ENCODE results near the gene NOTCH2.
"Not testable (repeated sequence)": the region's sequence is repeated elsewhere in the genome, so short reads cannot be mapped to it uniquely, and the experiment has no call there.

Gene NOTCH2

GRCh38 chr1:120069067-120069919 is at the start of gene NOTCH2:
NOTCH2 (minus strand) TSS chr1:120069662; CDS start chr1:120069406, 256 bp downstream.
- in situ Hi-C loops (cut with MboI; ENCODE audit: low sequenced_read_pairs), result not testable (repeated sequence)

DNA sequence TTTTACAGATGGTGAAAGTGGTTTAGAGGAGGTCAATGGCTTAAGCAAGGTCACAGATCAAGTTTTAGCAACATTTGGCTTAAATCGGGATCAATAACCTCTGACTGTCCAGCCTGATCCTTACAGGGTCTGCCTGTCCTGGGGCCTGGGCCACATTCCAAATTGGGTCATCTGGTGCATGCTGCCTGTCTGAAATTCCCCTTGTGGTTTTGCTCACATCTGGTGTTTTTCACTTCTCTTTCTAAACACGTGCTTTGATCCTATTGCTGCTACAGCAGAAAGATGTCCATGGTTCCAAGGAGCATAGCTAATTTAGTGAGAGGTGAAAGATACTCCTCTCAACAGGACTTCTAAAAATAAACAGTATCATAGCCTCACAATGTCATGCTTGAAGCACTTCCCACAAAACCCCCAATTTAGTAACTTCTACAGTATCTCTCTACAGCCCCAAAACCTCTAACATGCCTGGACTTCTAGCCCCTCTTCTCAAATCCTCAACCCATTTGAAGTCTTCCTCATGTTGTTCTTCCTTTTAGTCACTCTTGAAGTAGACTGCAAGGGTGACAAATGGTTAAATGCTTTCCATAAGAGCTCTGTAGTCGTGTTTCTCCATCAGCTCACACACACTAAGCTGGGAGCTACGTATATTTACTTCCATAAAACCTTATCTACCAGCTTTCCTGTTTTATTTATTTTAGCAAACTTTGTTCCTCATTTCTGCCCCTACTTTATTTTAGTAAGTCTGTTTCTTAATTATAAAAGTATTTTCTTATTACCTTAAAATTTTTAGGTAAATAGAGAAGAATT is 48.1 kb upstream of the NOTCH2 start:
- in situ Hi-C loops (cut with MboI; ENCODE audit: low sequenced_read_pairs), result not testable (repeated sequence)

DNA sequence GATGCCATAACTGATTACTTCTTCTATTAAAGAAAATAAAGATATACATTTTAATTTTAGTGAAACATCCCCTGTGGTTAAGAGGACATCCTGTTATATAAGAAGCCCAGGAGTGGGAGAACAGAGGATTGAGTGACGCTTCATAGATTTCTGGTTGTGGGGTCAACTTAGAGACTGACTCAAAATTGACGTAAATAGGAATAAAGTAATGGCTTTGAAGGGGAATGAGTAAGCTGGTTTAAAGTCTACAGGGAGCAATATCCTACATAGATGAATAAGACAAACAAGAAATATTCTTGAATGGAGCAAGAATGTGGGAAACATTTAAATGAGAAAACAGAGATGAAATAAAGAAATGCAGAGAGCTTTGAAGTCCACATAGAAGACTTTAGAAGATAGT is 46.6 kb upstream of the NOTCH2 start:
- in situ Hi-C loops (cut with MboI; ENCODE audit: low sequenced_read_pairs), result not testable (repeated sequence)

DNA sequence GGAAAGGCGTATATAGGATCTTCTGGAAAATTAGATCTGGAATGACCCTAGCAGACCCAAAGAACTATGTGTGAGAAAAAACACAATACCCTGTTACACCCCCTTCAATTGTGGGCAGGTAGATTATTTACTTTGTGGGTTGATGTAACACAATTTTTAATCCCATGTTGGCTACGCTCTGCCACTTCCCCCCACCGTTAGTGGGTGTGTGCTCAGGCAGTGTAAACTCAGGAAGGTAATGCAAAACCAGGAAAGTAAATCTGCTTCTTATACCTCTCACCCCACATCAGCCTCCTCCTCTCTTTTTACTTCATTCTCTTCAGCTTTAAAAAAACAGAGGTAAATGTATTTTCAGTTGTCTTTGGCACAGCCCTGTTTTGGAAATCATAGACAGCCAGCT is 43.7 kb upstream of the NOTCH2 start:
- in situ Hi-C loops (cut with MboI; ENCODE audit: low sequenced_read_pairs), result not testable (repeated sequence)

DNA sequence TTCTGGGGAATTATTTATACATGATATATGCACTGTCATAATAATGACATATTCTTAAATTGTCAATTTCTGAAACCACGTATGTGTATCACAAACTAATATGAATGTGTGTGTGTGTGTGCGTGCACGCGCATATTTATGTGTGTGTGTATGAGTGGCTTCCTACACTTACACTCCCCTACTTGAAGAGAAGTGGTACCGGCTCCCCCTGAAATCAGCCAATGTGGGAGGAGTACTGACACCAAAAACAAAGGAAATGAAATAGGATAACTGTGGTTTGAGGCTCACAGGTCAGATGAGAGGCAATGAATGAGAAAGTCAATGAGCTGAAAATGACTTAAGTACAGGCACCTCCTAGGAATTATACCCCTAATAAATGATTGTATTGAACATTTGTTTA is 42.8 kb upstream of the NOTCH2 start:
- in situ Hi-C loops (cut with MboI; ENCODE audit: low sequenced_read_pairs), result not testable (repeated sequence)

DNA sequence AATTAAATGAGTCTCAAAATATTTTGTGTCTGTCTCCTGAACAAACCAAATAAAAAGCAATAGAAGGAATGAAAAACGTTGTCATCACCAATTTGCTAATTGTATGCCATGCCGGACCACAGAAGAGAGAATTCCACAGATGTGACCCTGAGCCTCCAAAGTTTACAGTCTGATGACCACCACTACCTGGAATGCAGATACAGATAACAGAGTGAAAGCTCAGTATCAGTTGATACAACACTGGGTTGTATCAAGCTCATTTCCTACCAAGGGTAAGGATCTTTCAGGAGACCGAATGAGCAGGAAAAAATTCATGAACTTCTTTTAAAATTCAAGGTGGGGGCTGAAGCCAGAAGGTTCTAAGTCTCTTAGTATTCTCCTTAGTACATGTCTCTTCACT is 42.3 kb upstream of the NOTCH2 start:
- in situ Hi-C loops (cut with MboI; ENCODE audit: low sequenced_read_pairs), result not testable (repeated sequence)

- in situ Hi-C loops (cut with MboI; ENCODE audit: low sequenced_read_pairs), result not testable (repeated sequence)
These were observed 41.5 kb upstream of the NOTCH2 start for GRCh38 chr1:120111008-120111407.

- in situ Hi-C loops (cut with MboI; ENCODE audit: low sequenced_read_pairs), result not testable (repeated sequence)
These were observed 40.2 kb upstream of the NOTCH2 start for GRCh38 chr1:120109656-120110055.

- in situ Hi-C loops (cut with MboI; ENCODE audit: low sequenced_read_pairs), result not testable (repeated sequence)
These were observed 39.7 kb upstream of the NOTCH2 start for GRCh38 chr1:120109180-120109579.

DNA sequence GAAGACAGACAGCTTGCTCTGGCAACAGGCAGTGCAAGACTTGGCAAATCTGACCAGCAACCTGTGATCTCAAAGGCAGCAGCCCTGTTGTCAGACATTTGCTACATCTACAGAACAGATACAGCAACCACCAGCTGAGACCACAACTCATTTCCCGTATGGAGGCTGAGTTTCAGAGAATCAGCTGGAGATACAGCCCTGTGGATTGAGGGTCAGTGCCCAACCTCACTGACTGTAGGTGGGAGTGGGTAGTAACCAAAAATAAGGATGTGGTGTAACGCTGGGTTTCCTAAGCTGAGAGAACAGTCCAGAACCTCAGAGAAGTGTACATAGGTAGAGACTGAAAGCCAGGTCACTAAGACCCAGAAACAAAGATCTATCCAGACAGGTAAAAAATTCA is 35.8 kb upstream of the NOTCH2 start:
- in situ Hi-C loops (cut with MboI; ENCODE audit: low sequenced_read_pairs), result not testable (repeated sequence)

DNA sequence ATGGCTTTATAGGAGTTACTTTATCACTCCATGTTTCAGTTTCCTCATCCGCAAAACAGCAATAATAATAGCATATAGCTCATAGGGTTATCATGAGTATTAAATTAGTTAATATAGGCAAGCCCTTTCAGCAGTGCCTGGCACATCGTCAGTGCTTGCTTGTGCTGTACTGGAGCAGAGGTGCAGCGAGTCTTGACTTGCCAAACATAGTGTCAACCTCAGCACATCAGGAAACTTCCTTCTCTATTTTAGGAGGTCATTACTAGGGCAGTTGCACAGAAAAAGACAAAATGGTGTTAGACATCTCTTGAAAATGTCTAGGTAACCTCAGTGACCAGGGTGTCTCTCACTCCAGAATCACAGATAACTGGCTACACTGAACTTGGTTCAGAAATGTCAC is 34.3 kb upstream of the NOTCH2 start:
- in situ Hi-C loops (cut with MboI; ENCODE audit: low sequenced_read_pairs), result not testable (repeated sequence)

- in situ Hi-C loops (cut with MboI; ENCODE audit: low sequenced_read_pairs), result not testable (repeated sequence)
These were observed 32.1 kb upstream of the NOTCH2 start for GRCh38 chr1:120101593-120101992.

DNA sequence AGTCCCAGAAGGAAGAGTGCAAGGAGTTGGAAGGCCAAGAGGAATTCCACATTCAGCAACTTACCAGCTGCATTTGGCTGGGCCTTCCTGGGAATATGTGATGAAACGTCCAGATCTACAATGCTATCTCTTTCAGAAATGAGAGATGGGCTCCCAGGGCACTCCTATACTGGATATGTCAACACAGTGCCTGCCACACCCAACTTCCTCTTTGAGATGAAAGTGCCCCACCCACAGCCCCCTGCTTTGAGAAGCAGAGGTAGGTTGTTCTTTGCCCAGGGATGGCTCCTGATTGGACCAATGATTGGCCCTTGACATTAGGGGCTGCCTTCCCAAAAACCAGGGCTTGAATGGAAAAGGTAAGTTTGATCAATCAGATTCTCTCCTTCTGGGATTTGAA is 31.1 kb upstream of the NOTCH2 start:
- in situ Hi-C loops (cut with MboI; ENCODE audit: low sequenced_read_pairs), result not testable (repeated sequence)

GRCh38 chr1:120098986-120099759 is 29.7 kb upstream of the NOTCH2 start:
- in situ Hi-C loops (cut with MboI; ENCODE audit: low sequenced_read_pairs), result not testable (repeated sequence)

DNA sequence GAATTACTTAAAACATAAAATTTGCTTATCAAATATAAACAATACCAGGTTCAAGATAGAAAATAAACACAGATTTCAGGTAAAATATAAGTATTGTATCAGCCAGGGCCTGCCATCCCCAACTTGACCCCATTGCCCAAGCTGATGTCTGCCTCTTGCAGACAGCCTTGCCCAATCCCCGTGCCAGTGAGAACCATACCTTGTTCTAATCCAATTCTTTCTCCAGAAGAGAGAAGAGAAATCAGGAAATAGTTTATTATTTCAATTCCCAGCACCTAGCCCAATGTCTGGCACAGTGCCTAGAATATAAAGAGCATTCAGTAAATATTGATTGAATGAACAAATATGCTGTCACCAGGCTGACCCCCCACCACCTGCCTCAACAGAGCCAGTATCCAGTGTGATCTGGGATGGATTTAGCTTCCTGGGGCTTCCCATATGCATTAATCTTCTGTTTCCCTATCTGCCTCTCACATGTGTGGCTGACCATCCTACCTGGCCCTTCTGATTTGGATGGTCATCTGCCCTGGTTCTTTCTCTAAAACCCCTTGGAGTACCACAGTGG is 27.6 kb upstream of the NOTCH2 start:
- in situ Hi-C loops (cut with MboI; ENCODE audit: low sequenced_read_pairs), result not testable (repeated sequence)

DNA sequence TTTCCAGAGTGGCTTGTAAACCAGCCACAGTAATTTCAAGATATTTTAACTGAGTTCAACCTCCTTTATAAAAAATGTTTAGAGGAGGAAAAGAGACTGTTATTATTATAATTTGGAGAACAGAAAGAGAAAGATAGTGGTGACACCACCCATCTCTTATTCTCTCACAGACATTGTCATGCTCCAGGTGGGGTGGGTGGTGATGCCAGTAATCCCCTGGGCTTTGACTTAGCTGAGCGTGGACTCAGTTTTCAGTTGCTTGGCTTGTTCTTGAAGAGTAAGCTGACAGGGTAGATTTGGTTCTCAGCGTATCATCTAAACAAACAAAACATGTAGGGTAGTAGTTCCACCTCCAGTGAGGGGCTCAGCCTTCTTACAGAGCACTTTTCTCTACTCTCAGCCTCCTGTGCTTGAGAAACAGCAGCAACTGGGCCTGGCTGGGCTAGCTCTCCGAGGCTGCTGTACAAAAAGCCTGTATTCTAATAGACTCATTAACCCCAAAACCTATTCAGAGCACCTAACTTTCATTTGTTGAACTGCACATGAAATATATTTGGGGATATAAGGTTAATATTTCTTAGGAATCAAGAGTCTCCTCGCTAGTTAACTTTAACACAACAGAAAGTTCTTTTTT is 24.2 kb upstream of the NOTCH2 start:
- in situ Hi-C loops (cut with MboI; ENCODE audit: low sequenced_read_pairs), result not testable (repeated sequence)

DNA sequence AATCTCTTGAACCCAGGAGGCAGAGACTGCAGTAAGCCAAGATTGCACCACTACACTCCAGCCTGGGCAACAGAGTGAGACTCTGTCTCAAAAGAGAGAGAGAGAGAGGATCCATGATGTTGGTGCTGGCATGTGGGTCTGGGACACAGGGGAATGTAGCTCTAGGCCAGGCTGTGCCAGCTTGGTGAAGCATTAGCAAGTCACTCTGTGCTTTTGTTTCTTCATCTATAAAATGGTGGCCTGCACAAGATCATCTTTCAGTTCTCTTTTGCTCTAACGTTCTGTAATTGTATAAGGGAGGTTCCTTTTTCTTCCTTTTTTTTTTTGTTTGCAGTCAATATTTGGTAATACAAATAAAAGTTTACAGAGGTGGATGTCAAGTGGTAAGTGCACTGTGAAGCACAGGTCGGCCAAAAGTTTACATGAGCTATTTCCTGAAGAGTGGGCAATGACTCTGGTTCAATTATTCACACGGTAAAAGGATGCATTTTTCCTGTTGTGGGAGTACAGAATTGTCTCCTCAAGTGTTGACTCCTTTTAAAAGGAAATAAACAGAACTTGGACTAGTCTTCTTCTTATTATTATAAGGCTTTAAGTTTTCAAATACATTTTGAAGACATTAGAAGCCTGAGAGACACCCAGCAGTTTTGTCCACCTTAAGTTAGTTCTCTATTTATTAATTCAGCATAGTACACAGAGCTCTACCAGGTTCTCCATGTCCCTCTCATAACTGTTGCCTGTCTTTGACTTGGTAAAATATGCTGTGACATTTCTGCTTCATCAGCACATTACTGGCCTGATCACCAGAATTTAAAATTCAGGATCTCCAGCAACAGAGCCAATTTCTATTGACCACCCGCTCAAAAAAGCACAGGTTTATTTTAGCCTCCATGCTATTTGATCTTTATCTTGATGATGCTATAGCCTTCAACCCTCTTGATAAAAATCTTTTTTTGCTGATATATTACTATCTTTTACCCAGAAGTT is 23.1 kb upstream of the NOTCH2 start:
- in situ Hi-C loops (cut with MboI; ENCODE audit: low sequenced_read_pairs), result not testable (repeated sequence)

- in situ Hi-C loops (cut with MboI; ENCODE audit: low sequenced_read_pairs), result not testable (repeated sequence)
These were observed 21.4 kb upstream of the NOTCH2 start for GRCh38 chr1:120090830-120091229.

GRCh38 chr1:120087959-120088358 is 18.5 kb upstream of the NOTCH2 start:
- in situ Hi-C loops (cut with MboI; ENCODE audit: low sequenced_read_pairs), result not testable (repeated sequence)
